SK-N-SH (cell line): ENCODE measurements around the gene HBQ1. TPM values are rescaled to one million over a fixed set of nuclear protein-coding genes. Genes with fewer than 3 reads are reported as not detected.

Experiments
- CTCF ChIA-PET: fragments of 300-600, 350-600 bp; formaldehyde crosslinking; extraction: SDS; loops from one replicate; lab custom pipeline; 2021; lab: Yijun Ruan, JAX
- POLR2A ChIA-PET: fragments of 350-600 bp; sonication (Branson Sonifier 250); formaldehyde crosslinking; extraction: SDS; loops from one replicate; lab custom pipeline; 2020; ENCODE audit warnings: antibody characterized with exemption, inconsistent platforms; lab: Yijun Ruan, JAX
- DNase-seq: peaks from one replicate; pipeline ENCODE4 v3.0.0; 2012
- H2AFZ ChIP-seq: fragments of 200-600 bp; sonication (generic); 2 replicates; pipeline ENCODE4 v1.8.1; 2016; ENCODE audit warnings: antibody characterized with exemption, mild to moderate bottlenecking, low read depth
- H3F3A ChIP-seq: fragments of 200-600 bp; sonication (generic); replicated peaks from 2 replicates; pipeline ENCODE3; 2016; ENCODE audit warnings: antibody characterized with exemption, mild to moderate bottlenecking; ENCODE audit not compliant: insufficient read depth
- H3K27ac ChIP-seq, 2 experiments: fragments of 200-500 bp in 1 of 2; fragments of 200-600 bp in 1 of 2; sonication (Bioruptor generic) in 1 of 2; sonication (generic), shearing (Covaris generic) in 1 of 2; 2 replicates each; pipeline versions ENCODE4 v1.5.1 to v1.6.1; 2014 to 2016; ENCODE audit warnings: low read depth in 2 of 2, inconsistent platforms in 1 of 2, low read length in 1 of 2, mild to moderate bottlenecking in 1 of 2, mixed read lengths in 1 of 2
- H3K27me3 ChIP-seq: fragments of 200-600 bp; sonication (generic), shearing (Covaris generic); 2 replicates; pipeline ENCODE4 v1.6.1; 2016; ENCODE audit warnings: mixed run types; ENCODE audit not compliant: insufficient read depth
- H3K36me3 ChIP-seq, 2 experiments: fragments of 200-500 bp in 1 of 2; fragments of 200-600 bp in 1 of 2; sonication (Bioruptor generic) in 1 of 2; sonication (generic) in 1 of 2; replicated peaks in 1 of 2; 2 replicates each; pipeline versions ENCODE3 to v1.5.1; 2014 to 2016; ENCODE audit warnings: low read length in 1 of 2, mild to moderate bottlenecking in 1 of 2; ENCODE audit not compliant: insufficient read depth in 2 of 2, control insufficient read depth in 1 of 2
- H3K4me1 ChIP-seq, 2 experiments: fragments of 200-500 bp in 1 of 2; fragments of 200-600 bp in 1 of 2; sonication (Bioruptor generic) in 1 of 2; sonication (generic), shearing (Covaris generic) in 1 of 2; 2 replicates each; pipeline versions ENCODE4 v1.5.1 to v1.6.1; 2014 to 2016; ENCODE audit warnings: low read depth in 1 of 2, low read length in 1 of 2, mixed run types in 1 of 2; ENCODE audit not compliant: insufficient read depth in 2 of 2, control insufficient read depth in 1 of 2
- H3K4me2 ChIP-seq: fragments of 200-600 bp; sonication (generic), shearing (Covaris generic); 2 replicates; pipeline ENCODE4 v1.6.1; 2017; ENCODE audit warnings: mixed run types
- H3K4me3 ChIP-seq, 2 experiments: fragments of 200-500 bp in 1 of 2; fragments of 200-600 bp in 1 of 2; sonication (Bioruptor generic) in 1 of 2; sonication (generic), shearing (Covaris generic) in 1 of 2; 2 replicates each; pipeline versions ENCODE4 v1.5.1 to v1.8.1; 2014 to 2016; ENCODE audit warnings: low read depth in 2 of 2, inconsistent platforms in 1 of 2, low read length in 1 of 2, mild to moderate bottlenecking in 1 of 2, mixed read lengths in 1 of 2, moderate library complexity in 1 of 2
- H3K79me2 ChIP-seq: fragments of 200-600 bp; sonication (generic); 2 replicates; pipeline ENCODE4 v1.8.1; 2017; ENCODE audit warnings: mild to moderate bottlenecking; ENCODE audit not compliant: insufficient read depth
- H3K9ac ChIP-seq: fragments of 200-600 bp; sonication (generic); 2 replicates; pipeline ENCODE4 v1.6.1; 2017; ENCODE audit warnings: mixed run types
- H3K9me2 ChIP-seq: fragments of 200-600 bp; sonication (generic); 2 replicates; pipeline ENCODE4 v1.6.1; 2017; ENCODE audit warnings: mixed run types
- H3K9me3 ChIP-seq: fragments of 200-600 bp; sonication (generic); 2 replicates; pipeline ENCODE4 v1.6.1; 2017; ENCODE audit warnings: mixed run types, mild to moderate bottlenecking, moderate library complexity
- H4K20me1 ChIP-seq: fragments of 200-600 bp; sonication (generic); 2 replicates; pipeline ENCODE4 v1.6.1; 2017; ENCODE audit warnings: mild to moderate bottlenecking, mixed run types; ENCODE audit not compliant: insufficient read depth
- CHD2 ChIP-seq: fragments of 150-350 bp; IDR thresholded peaks from 2 replicates; pipeline ENCODE4 v1.6.1; 2018; ENCODE audit warnings: low read length; ENCODE audit not compliant: partially characterized antibody
- CTCF ChIP-seq: fragments of 200-600 bp; sonication (generic); IDR thresholded peaks from 2 replicates; pipeline ENCODE4 v1.6.1; 2017; ENCODE audit warnings: antibody characterized with exemption, mild to moderate bottlenecking, moderate library complexity
- FOSL2 ChIP-seq: IDR thresholded peaks from 2 replicates; pipeline ENCODE4 v1.4.0; 2012; ENCODE audit warnings: low read depth, mild to moderate bottlenecking, moderate library complexity, borderline replicate concordance
- FOXJ3 ChIP-seq: sonication (generic); formaldehyde crosslinking; IDR thresholded peaks from 2 replicates; pipeline ENCODE4 v1.5.1; 2020; ENCODE audit warnings: mild to moderate bottlenecking, missing genetic modification reagents
- JUND ChIP-seq: IDR thresholded peaks from 2 replicates; pipeline ENCODE4 v1.4.0; 2012
- MXI1 ChIP-seq: IDR thresholded peaks from 2 replicates; pipeline ENCODE4 v1.6.1; 2012; ENCODE audit warnings: mild to moderate bottlenecking, low read depth, low read length, improper control_type of control experiment
- PBX3 ChIP-seq: IDR thresholded peaks from 2 replicates; pipeline ENCODE4; 2012
- RAD21 ChIP-seq: IDR thresholded peaks from 2 replicates; pipeline ENCODE4 v1.6.1; 2012; ENCODE audit warnings: mild to moderate bottlenecking, low read length
- RCOR1 ChIP-seq: fragments of 150-350 bp; IDR thresholded peaks from 2 replicates; pipeline ENCODE4 v1.6.1; 2017; ENCODE audit warnings: antibody characterized with exemption, low read length
- REST ChIP-seq: IDR thresholded peaks from 2 replicates; pipeline ENCODE4 v1.6.1; 2012; ENCODE audit warnings: mild to moderate bottlenecking, low read depth, low read length, moderate library complexity
- SIN3A ChIP-seq: IDR thresholded peaks from 2 replicates; pipeline ENCODE4 v1.6.1; 2012; ENCODE audit warnings: low read depth, mild to moderate bottlenecking, low read length, moderate library complexity, borderline replicate concordance
- TAF1 ChIP-seq: IDR thresholded peaks from 2 replicates; pipeline ENCODE4 v1.6.1; 2012; ENCODE audit warnings: low read depth, mild to moderate bottlenecking, low read length, moderate library complexity, borderline replicate concordance
- TCF12 ChIP-seq: IDR thresholded peaks from 2 replicates; pipeline ENCODE4 v1.4.0; 2012
- USF2 ChIP-seq: fragments of 150-350 bp; IDR thresholded peaks from 2 replicates; pipeline ENCODE4 v1.6.1; 2017; ENCODE audit warnings: antibody characterized with exemption, low read length, low read depth, borderline replicate concordance
- YY1 ChIP-seq: IDR thresholded peaks from 2 replicates; pipeline ENCODE4 v1.4.0; 2012; ENCODE audit warnings: low read depth, mild to moderate bottlenecking
- WGBS: methylation state at CpG from one replicate; pipeline ENCODE4 v1.1.6; 2017; ENCODE audit warnings: low lambda C conversion rate; 5-methylcytosine and 5-hydroxymethylcytosine counted together
- polyA plus RNA-seq, 3 experiments: library from polyadenylated mRNA; depleted of rRNA; stranded (reverse); fragments of >200 nt; gene quantifications; 2 replicates each; pipeline ENCODE4 v1.2.3, GENCODE V29; 2012

HBQ1 gene
- polyA plus RNA-seq, 1 of the 3 experiments (the other 2 are of a cell fraction): 5.2 TPM

GRCh38 chr16:185213-185612, 5.0 kb downstream of the HBQ1 start:
- Histone ChIP-seq H3K9me3 (no peaks in the 10 kb centered on the region), H3K27me3 (no peaks in the 10 kb centered on the region), H3K9ac (no peak overlapping the region), H2AFZ (no peak overlapping the region), H3K4me3 (no peak overlapping the region), H3K27ac (no peak overlapping the region), H4K20me1 (peaks cover 12% of the 10 kb centered on the region; the same call in 1 of the 2 replicates), H3K9me2 (no peaks in the 10 kb centered on the region), H3K4me2 (no peak overlapping the region), H3K79me2 (no peaks in the 10 kb centered on the region), H3F3A (peaks cover 4% of the 10 kb centered on the region), H3K4me1 (peaks cover 0 to 8% of the 10 kb centered on the region in 2 experiments; a peak in 1 of 4 replicates), H3K36me3 (peaks cover 13 to 31% of the 10 kb centered on the region in 2 experiments)
- POLR2A ChIA-PET: no interaction called here
- 96% methylated on average over 11 of the region's 13 CpGs for WGBS
- DNase-seq: no peak
- CTCF ChIA-PET: interaction anchor here (1.0 to 7.5 kb wide), 3 partner anchors 80 to 177 kb away, joined by 3 to 120 read pairs (median 4); no protein-coding TSS in a partner anchor
- TF ChIP-seq SIN3A (no peak), YY1 (no peak), TAF1 (no peak), CHD2 (no peak), FOXJ3 (CRISPR knock-in tag) (no peak), RCOR1 (no peak), RAD21 (no peak), USF2 (no peak)

- no peak for DNase-seq
- Histone ChIP-seq H2AFZ (no peak overlapping the region), H4K20me1 (peaks cover 12% of the 10 kb centered on the region; the same call in 1 of the 2 replicates), H3K4me1 (peaks cover 0 to 5% of the 10 kb centered on the region in 2 experiments; a peak in 1 of 4 replicates), H3F3A (peaks cover 4% of the 10 kb centered on the region), H3K9ac (no peak overlapping the region), H3K27me3 (no peaks in the 10 kb centered on the region), H3K36me3 (peaks cover 13 to 33% of the 10 kb centered on the region in 2 experiments), H3K4me2 (no peak overlapping the region), H3K4me3 (no peak overlapping the region), H3K27ac (no peak overlapping the region), H3K79me2 (no peaks in the 10 kb centered on the region), H3K9me2 (no peaks in the 10 kb centered on the region), H3K9me3 (no peaks in the 10 kb centered on the region)
- no peak for TF ChIP-seq REST
- TF ChIP-seq FOSL2: no peak
- TF ChIP-seq TCF12: no peak
- no peak for TF ChIP-seq FOXJ3 (CRISPR knock-in tag)
- TF ChIP-seq CTCF: no peak
- no peak for TF ChIP-seq PBX3
- TF ChIP-seq SIN3A: no peak
- TF ChIP-seq JUND: no peak
- TF ChIP-seq RAD21: no peak
- TF ChIP-seq MXI1: no peak
- CTCF ChIA-PET: interaction anchor here (1.0 to 7.5 kb wide), 3 partner anchors 81 to 176 kb away, joined by 3 to 120 read pairs (median 4); no protein-coding TSS in a partner anchor
- POLR2A ChIA-PET: no interaction called here
- WGBS: 86% methylated on average over 11 of the region's 11 CpGs
Measured at GRCh38 chr16:185691-186090, 5.4 kb downstream of the HBQ1 start.
